Peyer's patch (tissue), 4 donors: ENCODE results near the gene TEX19. TPM values are rescaled to one million over a fixed set of nuclear protein-coding genes. Genes with fewer than 3 reads are reported as not detected.

Experiments used
- DNase-seq, 3 donors: peaks; one replicate each; pipeline ENCODE4 v3.0.0-alpha.2; 2017 to 2019
- H3K27ac ChIP-seq, 4 donors: fragments of 200-600 bp; sonication (generic); one replicate each; pipeline ENCODE4 v1.5.1; 2016 to 2019
- H3K27me3 ChIP-seq, 2 donors: fragments of 200-600 bp; sonication (generic); one replicate each; pipeline ENCODE4 v1.5.1; 2019
- H3K36me3 ChIP-seq, 3 donors: fragments of 200-600 bp; sonication (generic); one replicate each; pipeline ENCODE4 v1.5.1; 2016 to 2019
- H3K4me1 ChIP-seq, 4 donors: fragments of 200-600 bp; sonication (generic); one replicate each; pipeline ENCODE4 v1.5.1; 2016 to 2019
- H3K4me3 ChIP-seq, 4 donors: fragments of 200-600 bp; sonication (generic); 1 replicate in 3 of 4; 2 replicates in 1 of 4; pipeline ENCODE4 v1.5.1; 2016 to 2019; ENCODE audit warnings: mild to moderate bottlenecking in 1 of 4
- H3K9me3 ChIP-seq, 4 donors: fragments of 200-600 bp; sonication (generic); one replicate each; pipeline ENCODE4 v1.5.1; 2016 to 2019; ENCODE audit warnings: mild to moderate bottlenecking in 1 of 4
- POLR2A ChIP-seq, 2 donors: fragments of 450-650 bp; IDR thresholded peaks; one replicate each; pipeline ENCODE4 v1.5.1; 2017; ENCODE audit warnings: antibody characterized with exemption in 2 of 2, mild to moderate bottlenecking in 2 of 2, moderate library complexity in 2 of 2
- total RNA-seq, 4 donors: library from RNA; depleted of rRNA; stranded (reverse); fragments of >200 nt; gene quantifications; one replicate each; pipeline ENCODE4 v1.1.0, GENCODE V29; 2016
- TF ChIP-seq, protein P1 (sequence below), 6 experiments: fragments of 450-650 bp in 4 of 6; fragments of 200-600 bp in 2 of 6; sonication (generic) in 1 of 6; IDR thresholded peaks; one replicate each; pipeline ENCODE4 v1.5.1; 2017 to 2019; ENCODE audit warnings: antibody characterized with exemption in 6 of 6, mild to moderate bottlenecking in 3 of 6, moderate library complexity in 1 of 6

Gene TEX19
- total RNA-seq, 4 donors from 2014 or later, result not detected

DNA sequence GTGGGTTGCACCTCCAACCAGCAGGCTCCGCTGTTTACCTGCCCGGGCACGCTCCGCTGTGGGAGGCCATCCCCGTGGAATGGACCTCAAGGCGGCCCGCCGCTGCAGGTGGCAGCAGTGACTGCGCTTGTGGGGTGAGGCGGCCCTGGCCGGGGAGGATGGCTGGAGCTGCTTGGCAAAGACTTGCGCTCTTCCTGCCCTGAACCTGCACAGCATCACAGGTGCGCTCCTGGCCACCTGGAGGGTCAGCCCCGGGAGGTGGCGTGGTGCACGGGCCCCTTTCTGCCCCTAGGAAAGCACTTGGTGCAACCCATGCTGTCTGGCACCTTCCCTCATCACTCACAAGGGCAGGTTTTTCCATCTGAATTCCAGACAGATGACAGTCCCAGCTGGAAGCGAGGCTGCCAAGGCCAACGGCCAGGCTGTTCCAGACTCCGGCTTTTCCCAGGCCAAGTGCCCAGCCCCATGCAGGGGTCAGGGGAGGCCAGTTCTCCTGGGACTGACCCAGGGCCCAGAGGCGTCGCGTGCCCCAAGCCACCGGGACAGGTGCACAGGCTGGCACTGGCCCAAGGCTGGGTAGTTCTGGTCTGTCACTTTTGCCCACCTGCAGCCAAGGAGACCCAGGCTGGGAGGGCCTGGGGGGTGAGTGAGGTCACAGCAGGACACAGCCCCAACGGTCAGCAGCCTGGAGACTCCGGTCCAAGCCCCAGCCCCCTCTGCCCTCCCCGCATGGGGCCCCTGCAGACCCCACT lies 25.9 kb downstream of the TEX19 start:
- peaks cover 0 to 13% (median 0%) of the 10 kb centered on the region in 4 donors for H3K4me1 ChIP-seq
- H3K36me3 ChIP-seq, result no peaks in the 10 kb centered on the region
- H3K9me3 ChIP-seq, result no peaks in the 10 kb centered on the region
- peak overlapping the region in 1 of 4 donors; percentile 9 for H3K27ac ChIP-seq
- TF ChIP-seq, protein P1, sequence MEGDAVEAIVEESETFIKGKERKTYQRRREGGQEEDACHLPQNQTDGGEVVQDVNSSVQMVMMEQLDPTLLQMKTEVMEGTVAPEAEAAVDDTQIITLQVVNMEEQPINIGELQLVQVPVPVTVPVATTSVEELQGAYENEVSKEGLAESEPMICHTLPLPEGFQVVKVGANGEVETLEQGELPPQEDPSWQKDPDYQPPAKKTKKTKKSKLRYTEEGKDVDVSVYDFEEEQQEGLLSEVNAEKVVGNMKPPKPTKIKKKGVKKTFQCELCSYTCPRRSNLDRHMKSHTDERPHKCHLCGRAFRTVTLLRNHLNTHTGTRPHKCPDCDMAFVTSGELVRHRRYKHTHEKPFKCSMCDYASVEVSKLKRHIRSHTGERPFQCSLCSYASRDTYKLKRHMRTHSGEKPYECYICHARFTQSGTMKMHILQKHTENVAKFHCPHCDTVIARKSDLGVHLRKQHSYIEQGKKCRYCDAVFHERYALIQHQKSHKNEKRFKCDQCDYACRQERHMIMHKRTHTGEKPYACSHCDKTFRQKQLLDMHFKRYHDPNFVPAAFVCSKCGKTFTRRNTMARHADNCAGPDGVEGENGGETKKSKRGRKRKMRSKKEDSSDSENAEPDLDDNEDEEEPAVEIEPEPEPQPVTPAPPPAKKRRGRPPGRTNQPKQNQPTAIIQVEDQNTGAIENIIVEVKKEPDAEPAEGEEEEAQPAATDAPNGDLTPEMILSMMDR (IDR thresholded peaks at IDR 0.05), result peak in 2 of 6 experiments; percentile 49 to 54
- TF ChIP-seq POLR2A (IDR thresholded peaks at IDR 0.05), result no peak
- H3K4me3 ChIP-seq, result no peak overlapping the region
- H3K27me3 ChIP-seq, result no peaks in the 10 kb centered on the region
- no peak for DNase-seq

DNA sequence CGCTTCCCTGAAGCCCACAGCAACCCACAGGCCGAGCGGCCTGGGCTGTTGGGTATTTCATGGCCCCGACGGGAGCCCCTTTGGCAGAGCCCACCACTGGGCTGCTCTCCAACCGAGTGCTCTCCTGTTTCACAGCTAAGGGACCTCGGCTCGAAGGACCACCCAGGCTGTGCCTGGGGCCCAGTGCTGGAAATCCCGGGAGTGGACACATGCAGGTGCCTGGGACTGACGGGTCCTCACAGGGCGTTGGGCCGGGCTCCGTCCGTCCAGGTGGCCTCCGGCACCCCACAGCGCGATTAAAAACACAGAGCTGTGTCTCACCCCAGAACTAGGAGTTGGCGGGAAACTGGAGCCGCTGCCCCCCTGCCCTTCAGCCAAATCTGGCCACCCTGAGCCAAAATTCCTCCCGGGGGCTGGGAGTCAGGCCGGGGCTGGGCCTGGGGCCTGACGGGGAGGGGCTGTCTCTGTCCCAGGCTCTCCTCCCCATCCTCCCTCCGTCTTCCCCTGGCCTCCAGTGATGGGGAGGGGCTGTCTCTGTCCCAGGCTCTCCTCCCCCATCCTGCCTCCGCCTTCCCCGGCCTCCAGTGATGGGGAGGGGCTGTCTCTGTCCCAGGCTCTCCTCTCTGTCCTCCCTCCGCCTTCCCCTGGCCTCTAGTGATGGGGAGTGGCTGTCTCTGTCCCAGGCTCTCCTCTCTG lies 26.7 kb downstream of the TEX19 start:
- Histone ChIP-seq H3K4me3 (no peak overlapping the region), H3K27ac (peak overlapping the region in 1 of 4 donors; percentile 9), H3K36me3 (no peaks in the 10 kb centered on the region), H3K27me3 (no peaks in the 10 kb centered on the region), H3K9me3 (no peaks in the 10 kb centered on the region), H3K4me1 (peaks cover 0 to 13% (median 0%) of the 10 kb centered on the region in 4 donors)
- DNase-seq, result no peak
- no peak for TF ChIP-seq POLR2A (IDR thresholded peaks at IDR 0.05)
- TF ChIP-seq, protein P1 (IDR thresholded peaks at IDR 0.05), result no peak

DNA sequence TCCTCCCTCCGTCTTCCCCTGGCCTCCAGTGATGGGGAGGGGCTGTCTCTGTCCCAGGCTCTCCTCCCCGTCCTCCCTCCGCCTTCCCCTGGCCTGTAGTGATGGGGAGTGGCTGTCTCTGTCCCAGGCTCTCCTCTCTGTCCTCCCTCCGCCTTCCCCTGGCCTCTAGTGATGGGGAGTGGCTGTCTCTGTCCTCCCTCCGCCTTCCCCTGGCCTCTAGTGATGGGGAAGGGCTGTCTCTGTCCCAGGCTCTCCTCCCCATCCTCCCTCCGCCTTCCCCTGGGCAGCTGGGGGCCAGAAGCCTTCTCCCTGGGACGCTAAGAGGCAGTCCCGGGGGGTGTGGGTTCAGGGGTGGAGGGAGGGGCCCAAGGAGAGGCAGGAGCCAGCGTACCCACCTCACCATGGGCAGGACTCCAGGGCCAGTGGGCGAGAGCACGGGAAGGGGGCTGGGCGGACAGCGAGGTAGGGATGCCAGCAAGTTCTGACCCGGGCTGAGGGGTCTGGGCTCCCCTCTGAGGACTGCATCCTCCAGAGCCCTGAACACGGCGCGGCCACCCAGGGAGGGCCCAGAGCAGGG lies 27.3 kb downstream of the TEX19 start:
- no peak overlapping the region for H3K27ac ChIP-seq
- peaks cover 0 to 13% (median 0%) of the 10 kb centered on the region in 4 donors for H3K4me1 ChIP-seq
- H3K36me3 ChIP-seq, result no peaks in the 10 kb centered on the region
- no peak for DNase-seq
- no peaks in the 10 kb centered on the region for H3K27me3 ChIP-seq
- TF ChIP-seq, protein P1 (IDR thresholded peaks at IDR 0.05), result no peak
- TF ChIP-seq POLR2A (IDR thresholded peaks at IDR 0.05), result no peak
- no peak overlapping the region for H3K4me3 ChIP-seq
- H3K9me3 ChIP-seq, result no peaks in the 10 kb centered on the region

DNA sequence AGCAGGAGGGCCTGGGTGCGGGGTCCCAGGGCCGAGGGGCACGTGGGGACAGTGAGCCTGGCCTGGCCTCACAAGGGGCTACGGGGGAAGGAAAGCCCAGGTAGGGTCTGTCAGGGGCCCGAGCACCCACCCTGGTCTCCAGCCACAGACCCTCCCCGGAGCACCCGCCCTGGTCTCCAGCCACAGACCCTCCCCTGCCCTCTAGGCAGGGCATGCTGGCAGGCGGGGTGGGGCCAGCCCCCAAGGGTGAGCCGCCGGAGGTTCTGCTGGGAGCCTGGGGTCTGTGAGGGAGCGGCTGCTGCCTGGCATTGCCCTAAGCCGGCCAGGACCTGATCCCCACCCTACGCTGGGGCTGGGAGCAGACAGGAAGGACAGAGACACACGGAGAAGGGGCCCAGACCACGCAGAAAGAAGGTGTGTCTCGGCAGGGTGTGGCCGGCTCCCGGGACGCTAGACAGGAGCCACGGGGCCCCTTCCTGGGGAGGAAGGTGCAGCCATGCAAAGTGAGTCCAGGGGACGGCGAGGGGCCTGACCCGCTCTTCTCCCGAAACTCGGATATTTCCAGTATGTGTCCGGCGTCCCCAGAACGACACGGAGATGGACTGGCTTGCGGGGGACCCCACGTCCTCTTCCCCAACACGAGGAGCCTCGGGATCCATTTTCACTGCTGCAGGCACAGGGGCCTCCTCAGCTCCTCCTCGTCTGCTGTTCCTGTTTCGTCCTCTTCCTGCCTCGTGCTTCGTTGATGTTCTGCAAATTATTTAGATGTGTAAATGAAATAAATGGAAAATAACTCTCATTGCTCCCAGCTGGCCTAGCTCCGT lies 28.0 kb downstream of the TEX19 start:
- Histone ChIP-seq H3K4me1 (peaks cover 0 to 13% (median 0%) of the 10 kb centered on the region in 4 donors), H3K27ac (no peak overlapping the region), H3K27me3 (no peaks in the 10 kb centered on the region), H3K4me3 (no peak overlapping the region), H3K9me3 (no peaks in the 10 kb centered on the region), H3K36me3 (peaks cover 0 to 7% (median 0%) of the 10 kb centered on the region in 3 donors)
- no peak for DNase-seq
- no peak for TF ChIP-seq POLR2A (IDR thresholded peaks at IDR 0.05)
- TF ChIP-seq, protein P1 (IDR thresholded peaks at IDR 0.05), result no peak

DNA sequence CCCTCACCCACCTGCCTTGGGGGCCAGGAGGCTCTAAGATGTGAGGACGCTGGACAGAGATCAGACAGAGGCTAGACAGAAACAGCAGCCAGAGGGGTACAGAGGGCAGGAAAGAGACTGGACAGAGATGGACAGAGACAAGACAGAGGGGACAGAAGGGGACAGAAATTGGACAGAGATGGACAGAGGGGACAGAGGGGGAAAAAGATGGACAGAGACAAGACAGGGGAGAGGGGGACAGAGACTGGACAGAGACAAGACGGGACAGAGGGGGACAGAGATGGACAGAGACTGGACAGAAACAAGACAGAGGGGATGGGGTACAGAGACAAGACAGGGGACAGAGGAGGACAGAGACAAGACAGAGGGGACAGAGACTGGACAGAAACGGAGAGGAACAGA lies 28.7 kb downstream of the TEX19 start:
- H3K27me3 ChIP-seq, result no peaks in the 10 kb centered on the region

More for the DNA sequence above, 28.7 kb downstream of the TEX19 start:
- TF ChIP-seq, protein P1 (IDR thresholded peaks at IDR 0.05), result no peak
- no peak for TF ChIP-seq POLR2A (IDR thresholded peaks at IDR 0.05)
- DNase-seq, result no peak
- peaks cover 0 to 13% (median 0%) of the 10 kb centered on the region in 4 donors for H3K4me1 ChIP-seq
- no peak overlapping the region for H3K4me3 ChIP-seq
- H3K36me3 ChIP-seq, result peaks cover 0 to 11% (median 0%) of the 10 kb centered on the region in 3 donors
- no peaks in the 10 kb centered on the region for H3K9me3 ChIP-seq
- no peak overlapping the region for H3K27ac ChIP-seq
